HG03460 (cell line): Measurements from ENCODE around the gene KANSL2.

Experiments used
- ATAC-seq: cut with Tn5 transposase; IDR thresholded peaks from one replicate; pipeline ENCODE4 v1.9.1; 2021; ENCODE audit not compliant: unreplicated experiment

Gene KANSL2

DNA sequence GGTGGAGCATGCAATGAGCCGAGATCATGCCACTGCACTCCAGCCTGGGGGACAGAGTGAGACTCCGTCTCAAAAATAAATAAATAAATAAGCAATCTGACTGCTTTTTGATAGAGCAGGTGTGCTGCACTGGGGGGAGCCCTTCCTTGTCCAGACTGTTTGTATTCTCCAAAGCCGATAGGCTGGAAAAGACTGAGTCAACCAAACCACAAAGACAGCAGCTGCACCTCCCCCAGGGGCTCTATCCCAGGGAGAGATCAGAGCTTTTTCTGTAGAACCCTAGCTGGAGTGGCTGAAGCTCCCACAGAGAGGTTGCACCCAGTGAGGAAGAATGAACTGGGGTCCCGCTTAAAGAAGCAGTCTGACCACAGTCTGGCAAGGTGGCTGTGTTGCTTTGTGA is 66.4 kb downstream of the KANSL2 start:
- no peak for ATAC-seq

DNA sequence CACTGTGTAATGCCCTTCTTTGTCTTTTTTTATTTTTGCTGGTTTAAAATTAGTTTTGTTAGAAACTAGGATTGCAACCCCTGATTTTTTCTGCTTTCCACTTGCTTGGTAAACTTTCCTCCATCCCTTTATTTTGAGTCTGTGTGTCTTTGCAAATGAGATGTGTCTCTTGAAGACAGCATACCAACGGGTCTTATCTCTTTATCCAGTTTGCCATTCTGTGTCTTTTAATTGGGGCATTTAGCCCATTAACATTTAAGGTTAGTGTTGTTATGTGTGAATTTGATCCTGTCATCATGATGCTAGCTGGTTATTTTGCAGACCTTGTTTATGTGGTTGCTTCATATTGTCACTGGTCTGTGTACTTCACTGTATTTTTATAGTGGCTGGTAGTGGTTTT is 68.7 kb downstream of the KANSL2 start:
- no peak for ATAC-seq
